IPS-15b (cell line): ENCODE measurements around the gene PTGES.
"Not testable (repeated sequence)": the region's sequence is repeated elsewhere in the genome, so short reads cannot be mapped to it uniquely, and the experiment has no call there.

Source experiments
- H3K27me3 ChIP-seq: one replicate; pipeline ENCODE4 v1.6.1; 2013; ENCODE audit warnings: low read length; ENCODE audit not compliant: control insufficient read depth, insufficient read depth
- H3K36me3 ChIP-seq: one replicate; pipeline ENCODE4 v1.6.1; 2013; ENCODE audit warnings: low read length; ENCODE audit not compliant: control insufficient read depth, insufficient read depth
- H3K4me1 ChIP-seq: one replicate; pipeline ENCODE4 v1.6.1; 2013; ENCODE audit warnings: mild to moderate bottlenecking, low read length; ENCODE audit not compliant: control insufficient read depth, insufficient read depth
- H3K4me3 ChIP-seq: one replicate; pipeline ENCODE4 v1.5.1; 2013; ENCODE audit warnings: low read depth, low read length
- H3K9ac ChIP-seq: one replicate; pipeline ENCODE4 v1.6.1; 2013; ENCODE audit warnings: low read depth, mild to moderate bottlenecking, low read length
- H3K9me3 ChIP-seq: one replicate; pipeline ENCODE4 v1.6.1; 2013; ENCODE audit warnings: mild to moderate bottlenecking, low read length; ENCODE audit not compliant: control insufficient read depth, insufficient read depth

The PTGES gene

DNA sequence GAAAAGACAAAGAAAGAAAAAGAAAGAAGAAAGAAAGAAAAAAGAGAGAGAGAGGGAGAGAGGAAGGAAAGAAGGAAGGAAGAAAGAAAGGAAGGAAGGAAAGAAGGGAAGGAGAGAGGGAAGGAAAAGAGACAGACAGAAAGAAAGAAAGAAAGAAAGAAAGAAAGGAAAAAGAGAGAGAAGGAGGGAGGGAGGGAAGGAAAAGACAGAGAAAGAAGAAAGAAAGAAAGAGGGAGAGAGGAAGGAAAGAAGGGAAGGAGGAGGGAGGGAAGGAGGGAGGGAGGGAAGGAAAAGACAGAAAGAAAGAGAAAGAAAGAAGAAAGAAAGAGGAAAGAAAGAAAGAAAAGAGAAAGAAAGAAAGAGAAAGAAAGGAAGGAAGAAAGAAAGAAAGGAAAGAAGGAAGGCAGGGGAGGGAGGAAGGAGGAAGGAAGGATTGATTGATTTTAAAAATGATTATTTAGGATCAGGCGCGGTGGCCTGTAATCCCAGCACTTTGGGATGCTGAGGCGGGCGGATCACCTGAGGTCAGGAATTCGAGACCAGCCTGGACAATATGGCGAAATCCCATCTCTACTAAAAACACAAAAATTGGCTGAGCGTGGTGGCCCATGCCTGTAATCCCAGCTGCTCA is 26.8 kb upstream of the PTGES start:
- H3K4me1 ChIP-seq, result peaks cover 8% of the 10 kb centered on the region
- no peaks in the 10 kb centered on the region for H3K36me3 ChIP-seq
- H3K9ac ChIP-seq, result no peak overlapping the region
- no peak overlapping the region for H3K4me3 ChIP-seq
- H3K27me3 ChIP-seq, result no peaks in the 10 kb centered on the region
- H3K9me3 ChIP-seq, result no peaks in the 10 kb centered on the region

DNA sequence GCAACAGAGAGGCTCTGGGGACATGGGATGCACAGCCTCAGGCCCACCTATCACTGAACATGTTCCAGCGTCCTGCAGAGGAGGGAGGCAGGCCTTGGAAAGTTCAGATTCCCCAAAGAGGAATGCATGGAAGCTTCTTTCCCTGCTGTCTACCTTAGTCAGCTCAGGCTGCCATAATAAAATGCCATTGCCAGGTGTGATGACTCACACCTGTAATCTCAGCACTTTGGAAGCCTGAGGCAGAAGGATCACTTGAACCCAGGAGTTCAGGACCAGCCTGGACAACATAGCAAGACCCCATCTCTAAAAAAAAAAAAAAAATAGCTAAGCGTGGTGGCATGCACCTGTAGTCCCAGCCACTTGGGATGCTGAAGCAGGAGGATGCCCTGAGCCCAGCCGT is 25.6 kb upstream of the PTGES start:
- Histone ChIP-seq H3K9ac (no peak overlapping the region), H3K4me3 (no peak overlapping the region), H3K9me3 (no peaks in the 10 kb centered on the region), H3K4me1 (peaks cover 8% of the 10 kb centered on the region), H3K36me3 (no peaks in the 10 kb centered on the region), H3K27me3 (no peaks in the 10 kb centered on the region)

DNA sequence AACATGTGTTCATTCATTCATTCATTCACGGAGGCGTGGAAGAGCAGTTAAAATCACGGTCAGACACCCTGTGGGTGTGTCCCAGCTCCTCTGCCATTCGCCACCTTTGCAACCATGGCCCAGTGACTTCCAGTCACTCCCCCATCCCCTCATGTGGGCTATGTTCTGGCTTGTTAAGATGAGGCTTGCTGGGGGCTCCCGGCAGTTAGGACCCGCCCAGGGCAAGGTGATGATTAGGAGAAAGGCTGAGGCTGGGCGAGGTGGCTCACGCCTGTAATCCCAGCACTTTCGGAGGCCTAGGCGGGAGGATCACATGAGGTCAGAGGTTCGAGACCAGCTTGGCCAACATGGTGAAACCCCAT is 24.9 kb upstream of the PTGES start:
- no peak overlapping the region for H3K4me3 ChIP-seq
- H3K9ac ChIP-seq, result no peak overlapping the region

DNA sequence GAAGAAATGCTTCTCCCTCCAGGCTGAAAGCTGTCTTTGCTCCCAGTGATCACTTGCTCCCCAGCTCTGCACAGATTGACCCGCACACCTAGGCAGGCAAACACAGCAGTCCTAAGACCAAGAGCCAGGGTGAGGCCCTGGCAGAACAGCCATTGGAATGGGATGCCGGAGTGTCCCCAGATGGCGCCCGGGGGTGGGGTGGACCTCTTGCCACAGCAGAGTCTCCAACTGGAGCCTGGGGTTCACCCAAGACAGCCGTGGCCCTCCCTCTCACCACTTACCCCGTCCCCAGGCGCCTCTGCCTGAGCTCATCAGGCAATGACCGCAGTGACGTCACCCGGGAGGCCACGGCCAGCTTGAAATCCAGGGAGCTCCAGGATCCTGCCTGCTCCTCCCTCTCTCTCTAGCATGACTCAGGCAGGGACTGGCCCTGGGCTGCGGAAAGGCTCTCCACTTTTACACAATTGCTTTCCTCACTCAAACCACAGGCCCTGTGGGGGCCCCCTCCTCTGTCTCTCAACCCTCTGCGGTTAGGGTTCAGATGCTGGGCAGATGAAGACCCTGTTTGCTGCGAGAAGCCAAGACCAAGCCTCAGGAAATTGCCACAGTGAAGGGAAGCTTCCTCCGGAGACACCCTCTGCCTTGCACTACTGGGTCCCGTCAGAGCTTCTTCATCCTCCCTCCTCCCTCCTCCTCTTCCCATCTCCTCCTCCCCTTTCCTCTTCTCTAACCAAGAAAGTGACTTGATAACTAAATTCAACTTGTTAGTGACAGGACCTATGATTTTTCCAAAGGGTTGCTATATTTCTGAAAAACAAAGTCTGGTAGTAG is 24.3 kb upstream of the PTGES start:
- Histone ChIP-seq H3K9ac (no peak overlapping the region), H3K4me3 (no peak overlapping the region)

More for the DNA sequence above, 24.9 kb upstream of the PTGES start:
- no peaks in the 10 kb centered on the region for H3K9me3 ChIP-seq
- H3K4me1 ChIP-seq, result peaks cover 8% of the 10 kb centered on the region
- no peaks in the 10 kb centered on the region for H3K27me3 ChIP-seq
- H3K36me3 ChIP-seq, result no peaks in the 10 kb centered on the region

DNA sequence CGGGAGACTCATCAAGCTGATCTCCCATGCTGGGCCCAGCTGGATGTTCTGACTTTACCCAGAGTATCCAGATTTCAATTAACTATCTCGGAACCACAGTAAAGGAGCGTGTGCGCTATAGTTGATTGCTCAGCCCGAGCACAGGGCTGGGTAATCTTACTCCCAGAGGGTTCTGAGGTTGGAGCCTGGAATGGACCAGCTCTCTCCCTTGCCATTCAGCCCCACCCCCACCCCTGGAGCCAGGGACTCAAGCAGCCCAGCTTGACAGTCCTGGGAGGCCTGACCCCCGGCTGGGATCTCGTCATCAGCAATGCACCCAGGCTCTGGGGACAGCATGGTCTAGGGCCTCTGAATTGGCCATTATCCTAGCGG is 23.7 kb upstream of the PTGES start:
- no peak overlapping the region for H3K4me3 ChIP-seq
- no peaks in the 10 kb centered on the region for H3K36me3 ChIP-seq

More for the DNA sequence above, 24.3 kb upstream of the PTGES start:
- Histone ChIP-seq H3K36me3 (no peaks in the 10 kb centered on the region), H3K4me1 (peaks cover 8% of the 10 kb centered on the region), H3K27me3 (no peaks in the 10 kb centered on the region), H3K9me3 (no peaks in the 10 kb centered on the region)

DNA sequence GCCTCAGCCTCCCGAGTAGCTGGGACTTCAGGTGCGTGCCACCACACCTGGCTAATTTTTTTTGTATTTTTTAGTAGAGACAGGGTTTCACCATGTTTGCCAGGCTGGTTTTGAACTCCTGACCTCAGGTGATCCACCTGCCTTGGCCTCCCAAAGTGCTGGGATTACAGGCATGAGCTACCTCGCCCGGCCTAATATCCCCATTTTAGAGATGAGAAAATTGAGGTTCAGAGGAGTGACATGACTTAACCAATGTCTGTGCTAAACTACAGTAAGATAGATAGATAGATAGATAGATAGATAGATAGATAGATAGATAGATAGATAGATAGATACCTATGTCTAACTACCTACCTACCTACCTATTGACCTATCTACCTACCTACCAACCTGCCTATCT is 23.3 kb upstream of the PTGES start:
- not testable (repeated sequence) for H3K9ac ChIP-seq, H3K4me1 ChIP-seq, H3K36me3 ChIP-seq, H3K4me3 ChIP-seq, H3K9me3 ChIP-seq, H3K27me3 ChIP-seq

More for the DNA sequence above, 23.7 kb upstream of the PTGES start:
- peaks cover 8% of the 10 kb centered on the region for H3K4me1 ChIP-seq
- H3K27me3 ChIP-seq, result no peaks in the 10 kb centered on the region
- H3K9me3 ChIP-seq, result no peaks in the 10 kb centered on the region
- no peak overlapping the region for H3K9ac ChIP-seq

DNA sequence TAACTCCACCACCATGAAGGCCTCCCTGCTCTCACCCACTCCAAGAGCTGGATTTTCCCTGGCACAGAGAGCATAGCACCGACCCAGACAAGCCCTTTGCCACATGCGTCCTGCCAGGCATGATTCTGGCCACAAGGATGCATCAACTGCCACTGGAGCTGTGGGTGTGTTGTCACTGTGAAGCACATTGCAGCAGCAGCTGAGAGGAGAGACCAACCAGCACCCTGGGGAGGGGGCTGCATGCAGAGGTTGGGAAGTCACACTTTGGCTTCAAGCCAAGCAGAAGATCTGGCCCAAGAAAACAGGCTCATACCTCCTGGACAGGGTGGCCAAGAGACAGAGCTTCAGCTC is 22.6 kb upstream of the PTGES start:
- H3K9me3 ChIP-seq, result no peaks in the 10 kb centered on the region
- H3K4me3 ChIP-seq, result no peak overlapping the region
- no peaks in the 10 kb centered on the region for H3K36me3 ChIP-seq
- H3K27me3 ChIP-seq, result no peaks in the 10 kb centered on the region
- no peak overlapping the region for H3K9ac ChIP-seq
- peaks cover 8% of the 10 kb centered on the region for H3K4me1 ChIP-seq

DNA sequence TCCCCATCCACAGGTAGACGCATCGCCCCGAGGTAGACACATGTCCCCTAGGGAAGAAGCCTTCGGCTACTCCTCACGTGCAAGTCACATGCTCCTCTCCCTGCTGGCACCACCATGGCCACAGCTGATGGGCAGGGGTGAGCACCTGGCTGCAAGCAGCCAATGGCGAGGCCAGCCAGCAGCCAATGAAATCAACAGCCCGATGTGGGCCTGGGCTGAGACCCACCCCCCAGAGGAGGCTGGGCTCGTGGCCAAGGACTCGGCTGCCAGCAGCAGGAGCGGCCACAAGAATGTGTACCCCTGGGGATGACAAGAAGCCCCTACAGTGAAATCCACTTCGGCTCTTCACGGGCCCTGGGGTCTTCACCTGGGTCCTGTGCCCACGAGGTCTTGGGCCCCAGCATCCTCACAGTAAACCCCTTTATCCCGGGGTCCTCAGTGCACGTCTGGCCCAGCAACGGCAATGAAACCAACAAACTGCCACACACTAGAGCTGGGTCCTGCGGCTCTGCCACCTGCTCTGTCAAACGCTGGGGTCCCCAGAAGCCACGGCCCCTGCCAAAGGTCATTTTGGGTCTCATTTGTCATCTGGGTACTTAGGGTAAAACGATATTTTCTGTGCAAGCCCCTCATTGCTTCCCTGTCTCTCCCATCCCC is 22.1 kb upstream of the PTGES start:
- Histone ChIP-seq H3K9ac (no peak overlapping the region), H3K4me3 (no peak overlapping the region), H3K4me1 (peaks cover 8% of the 10 kb centered on the region), H3K27me3 (no peaks in the 10 kb centered on the region), H3K36me3 (no peaks in the 10 kb centered on the region), H3K9me3 (no peaks in the 10 kb centered on the region)

DNA sequence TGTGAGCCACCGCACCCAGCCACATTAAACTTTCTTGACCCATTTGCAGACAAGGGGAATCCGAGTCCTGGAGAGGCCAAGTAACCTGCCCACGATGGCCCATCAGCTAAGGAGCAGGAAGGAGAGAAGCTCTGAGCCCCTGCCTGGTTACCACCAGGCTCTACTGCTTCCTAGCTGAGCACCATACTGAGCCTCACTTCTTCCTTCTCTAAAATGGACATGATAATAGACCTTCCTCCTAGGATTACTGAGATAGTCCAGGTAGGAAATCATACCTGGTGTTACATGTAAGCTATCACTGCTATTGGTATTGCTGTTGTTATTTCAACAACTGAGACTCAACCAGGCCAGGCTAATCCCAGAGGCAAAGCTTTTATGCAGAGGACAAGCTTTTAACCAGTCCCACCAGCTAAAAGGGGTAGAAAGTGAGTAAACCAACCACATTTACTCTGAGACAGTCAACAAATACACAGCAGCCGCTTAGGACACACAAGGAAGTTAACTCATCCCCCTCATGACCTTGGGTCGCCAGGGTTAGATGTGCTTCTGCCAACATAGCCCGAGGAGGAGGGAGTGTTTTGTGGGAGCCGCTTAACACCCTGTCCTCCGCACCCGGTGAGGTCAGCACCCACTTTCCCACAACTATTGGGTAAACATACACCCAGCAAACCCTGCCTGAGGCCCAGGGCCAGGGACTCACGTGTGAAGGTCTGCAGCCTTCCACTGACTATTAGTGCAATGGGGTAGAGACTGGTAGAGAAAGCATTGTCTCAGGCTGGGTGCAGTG is 20.6 kb upstream of the PTGES start:
- Histone ChIP-seq H3K4me3 (no peak overlapping the region), H3K36me3 (no peaks in the 10 kb centered on the region), H3K27me3 (no peaks in the 10 kb centered on the region), H3K9me3 (no peaks in the 10 kb centered on the region), H3K4me1 (peaks cover 8% of the 10 kb centered on the region), H3K9ac (no peak overlapping the region)

DNA sequence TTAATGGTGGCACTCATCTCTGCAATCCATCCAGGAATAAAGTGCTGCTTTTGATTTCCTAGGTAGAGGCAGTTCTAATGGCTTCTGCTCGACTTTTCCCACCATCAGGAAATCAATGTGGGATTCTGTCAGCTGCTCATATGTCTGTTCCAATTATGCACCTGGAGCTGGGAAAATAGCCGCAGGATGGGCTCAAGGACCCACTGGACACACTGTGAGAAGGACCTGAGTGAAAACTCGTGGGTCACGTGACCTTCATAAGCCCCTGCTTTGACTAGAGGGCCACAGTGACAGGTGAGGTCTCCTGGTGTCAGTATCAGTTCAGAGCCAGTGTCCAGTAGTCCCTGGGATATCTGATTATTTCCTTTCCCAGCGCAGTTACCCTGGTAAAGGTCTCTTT is 17.9 kb upstream of the PTGES start:
- Histone ChIP-seq H3K36me3 (no peaks in the 10 kb centered on the region), H3K4me1 (no peaks in the 10 kb centered on the region), H3K4me3 (no peak overlapping the region)

DNA sequence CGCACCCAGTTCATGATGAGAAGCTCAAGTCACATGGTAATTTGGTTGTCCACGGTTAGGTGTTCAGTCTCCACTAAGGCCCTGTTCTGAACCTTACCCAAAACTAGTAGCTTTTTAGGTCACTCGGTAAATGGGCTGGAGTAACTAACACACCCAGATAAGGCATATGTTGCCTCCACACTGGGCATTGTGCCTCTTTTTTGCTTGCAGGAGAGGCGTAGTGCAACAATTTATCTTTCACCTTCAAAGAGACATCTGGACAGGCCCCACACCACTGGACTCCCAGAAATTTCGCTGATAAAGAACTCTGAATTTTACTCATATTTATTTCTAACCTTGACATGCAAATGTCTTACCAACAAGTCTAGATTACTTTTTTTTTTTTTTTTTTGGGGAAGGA is 16.8 kb upstream of the PTGES start:
- no peak overlapping the region for H3K9ac ChIP-seq
- H3K4me3 ChIP-seq, result no peak overlapping the region
- H3K27me3 ChIP-seq, result no peaks in the 10 kb centered on the region
- no peaks in the 10 kb centered on the region for H3K9me3 ChIP-seq
- H3K4me1 ChIP-seq, result no peaks in the 10 kb centered on the region
- H3K36me3 ChIP-seq, result no peaks in the 10 kb centered on the region

More for the DNA sequence above, 17.9 kb upstream of the PTGES start:
- no peaks in the 10 kb centered on the region for H3K9me3 ChIP-seq
- H3K27me3 ChIP-seq, result no peaks in the 10 kb centered on the region
- H3K9ac ChIP-seq, result no peak overlapping the region
